Astrocyte of the spinal cord (primary cell): Measurements from ENCODE around the gene SOX18.

Experiments
- DNase-seq: peaks from one replicate; pipeline ENCODE4 v3.0.0; 2011; ENCODE audit warnings: low read depth, low spot score
- H3K4me3 ChIP-seq: 2 replicates; pipeline ENCODE4 v1.5.1; 2011; ENCODE audit warnings: low read depth, mild to moderate bottlenecking, low read length, moderate library complexity
- CTCF ChIP-seq: IDR thresholded peaks from 2 replicates; pipeline ENCODE4 v1.5.1; 2012; ENCODE audit warnings: low read depth, mild to moderate bottlenecking, low read length, inconsistent platforms
- in situ Hi-C: cut with HindIII; loops from 2 replicates; pipeline ENCODE4 v1.10.0; 2017; ENCODE audit warnings: low sequenced_read_pairs

The SOX18 gene

GRCh38 chr20:64072498-64073063 is 23.1 kb upstream of the SOX18 start:
- no peak for DNase-seq
- TF ChIP-seq CTCF: no peak
- in situ Hi-C loops: no loop called here
- no peak overlapping the region for H3K4me3 ChIP-seq

- H3K4me3 ChIP-seq: no peak overlapping the region
- DNase-seq: no peak
- TF ChIP-seq CTCF: no peak
- in situ Hi-C loops: no loop called here
These were observed 22.2 kb upstream of the SOX18 start for GRCh38 chr20:64071341-64072332.

DNA sequence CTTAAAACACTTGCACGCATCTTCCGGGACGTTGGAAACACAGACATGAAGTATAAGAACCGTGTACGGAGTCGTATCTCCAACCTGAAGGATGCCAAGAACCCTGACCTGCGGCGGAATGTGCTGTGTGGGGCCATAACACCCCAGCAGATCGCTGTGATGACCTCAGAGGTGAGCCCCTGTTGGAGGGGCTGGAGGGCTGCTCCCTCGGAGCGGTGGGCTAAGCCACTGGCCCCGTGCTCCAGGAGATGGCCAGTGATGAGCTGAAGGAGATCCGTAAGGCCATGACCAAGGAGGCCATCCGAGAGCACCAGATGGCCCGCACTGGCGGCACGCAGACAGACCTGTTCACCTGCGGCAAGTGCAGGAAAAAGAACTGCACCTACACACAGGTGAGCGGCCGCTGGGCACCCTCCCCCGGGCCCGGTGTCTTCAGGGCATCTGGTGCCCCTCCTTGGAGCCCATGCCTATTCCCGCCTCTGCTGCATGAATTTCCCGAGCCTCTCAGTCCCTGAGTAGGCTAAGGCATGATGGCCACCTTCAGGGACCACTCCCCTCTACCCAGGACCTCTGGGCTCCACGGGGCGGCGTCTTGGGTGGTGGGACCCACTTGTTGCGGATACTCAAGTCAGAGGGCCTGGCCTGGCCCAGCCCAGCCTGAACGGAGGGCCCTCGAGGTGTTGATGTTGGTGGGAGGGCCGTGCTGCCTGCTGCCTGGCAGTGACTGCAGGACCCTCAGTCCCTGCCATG is 21.0 kb upstream of the SOX18 start:
- no peak overlapping the region for H3K4me3 ChIP-seq
- in situ Hi-C loops: no loop called here
- no peak for TF ChIP-seq CTCF
- DNase-seq: no peak

DNA sequence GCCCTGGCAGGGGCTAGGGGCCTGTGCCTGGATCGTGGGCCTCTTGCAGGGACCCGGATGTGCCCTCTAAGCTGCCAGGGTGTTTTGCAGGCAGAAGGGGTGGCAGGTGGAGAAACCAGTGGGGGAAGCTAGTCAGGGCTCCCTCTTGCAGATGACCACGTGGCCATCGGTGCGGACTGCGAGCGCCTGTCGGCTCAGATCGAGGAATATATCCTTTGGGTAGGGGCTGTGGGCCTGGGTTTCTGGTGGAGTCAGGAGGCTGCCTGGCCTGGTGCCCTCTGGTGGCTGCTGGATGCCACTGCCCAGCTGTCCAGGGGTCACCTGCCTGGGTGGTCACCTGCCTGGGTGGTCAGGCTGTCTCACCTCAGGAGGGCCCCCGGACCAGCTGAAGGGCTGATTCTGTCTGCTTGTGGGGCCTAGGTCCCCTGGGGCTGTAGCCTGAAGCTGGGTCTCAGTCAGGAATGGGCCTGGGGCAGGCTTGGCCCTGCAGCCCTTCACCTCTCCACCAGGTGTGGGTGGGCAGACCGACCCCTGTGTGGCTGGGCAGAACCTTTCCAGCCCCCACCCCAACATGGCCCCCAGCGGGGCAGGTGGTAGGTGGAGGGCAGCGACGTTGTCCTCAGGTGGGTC is 20.3 kb upstream of the SOX18 start:
- peak; percentile 89 for TF ChIP-seq CTCF
- DNase-seq: no peak
- in situ Hi-C loops: no loop called here
- no peak overlapping the region for H3K4me3 ChIP-seq

DNA sequence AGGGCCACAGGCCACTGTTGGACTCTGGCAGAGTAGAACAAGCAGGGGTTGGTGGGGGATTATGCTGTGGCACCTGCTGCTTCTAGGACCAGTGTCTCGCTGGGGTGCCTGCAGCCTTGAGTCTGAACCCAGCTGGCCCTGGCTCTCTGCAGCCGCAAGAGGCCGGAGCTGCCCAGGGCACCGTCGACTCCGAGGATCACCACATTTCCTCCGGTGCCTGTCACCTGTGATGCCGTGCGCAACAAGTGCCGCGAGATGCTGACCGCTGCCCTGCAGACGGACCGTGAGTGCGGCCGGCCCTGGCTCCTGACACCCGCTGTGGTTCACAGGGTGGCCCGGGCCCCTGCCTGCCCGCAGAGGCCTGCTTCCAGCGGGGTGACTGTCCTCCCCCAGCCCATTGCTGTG is 19.8 kb upstream of the SOX18 start:
- H3K4me3 ChIP-seq: no peak overlapping the region
- in situ Hi-C loops: no loop called here
- no peak for DNase-seq
- TF ChIP-seq CTCF: no peak
